NK-92 treated with Interleukin-12 subunit alpha and Interleukin-12 subunit beta, amount 100 ng/mL, for 24 hours (cell line): ENCODE results near the gene C1orf210.

Experiments
- DNase-seq: peaks from one replicate; lab custom pipeline; 2025; lab: John Stamatoyannopoulos, UW

C1orf210 gene

GRCh38 chr1:43285269-43285990 is at the start of gene C1orf210:
Gene C1orf210, minus strand, starts transcription at chr1:43285581. Its CDS starts 2,311 bp downstream, at chr1:43283270.
- DNase-seq: no peak

- DNase-seq: no peak
These were observed 49.2 kb upstream of the C1orf210 start for GRCh38 chr1:43334453-43335205.

GRCh38 chr1:43331688-43332087 is 46.3 kb upstream of the C1orf210 start:
- DNase-seq: no peak

GRCh38 chr1:43329995-43330751 is 44.8 kb upstream of the C1orf210 start:
- no peak for DNase-seq

- DNase-seq: no peak
These were observed 42.3 kb upstream of the C1orf210 start for GRCh38 chr1:43327549-43328292.

- DNase-seq: no peak
These were observed 40.0 kb upstream of the C1orf210 start for GRCh38 chr1:43325381-43325780.

- no peak for DNase-seq
These were observed 39.4 kb upstream of the C1orf210 start for GRCh38 chr1:43324810-43325209.

GRCh38 chr1:43322506-43322905 is 37.1 kb upstream of the C1orf210 start:
- no peak for DNase-seq

- DNase-seq: no peak
These were observed 36.0 kb upstream of the C1orf210 start for GRCh38 chr1:43321331-43321891.

GRCh38 chr1:43319766-43320165 is 34.4 kb upstream of the C1orf210 start:
- DNase-seq: no peak

- DNase-seq: no peak
These were observed 33.9 kb upstream of the C1orf210 start for GRCh38 chr1:43319288-43319687.

GRCh38 chr1:43318831-43319230 is 33.5 kb upstream of the C1orf210 start:
- DNase-seq: no peak

- DNase-seq: no peak
These were observed 32.6 kb upstream of the C1orf210 start for GRCh38 chr1:43317817-43318471.

GRCh38 chr1:43316738-43317520 is 31.5 kb upstream of the C1orf210 start:
- no peak for DNase-seq

- DNase-seq: no peak
These were observed 30.8 kb upstream of the C1orf210 start for GRCh38 chr1:43315963-43316737.

- no peak for DNase-seq
These were observed 30.1 kb upstream of the C1orf210 start for GRCh38 chr1:43315481-43315880.

GRCh38 chr1:43314233-43314632 is 28.9 kb upstream of the C1orf210 start:
- no peak for DNase-seq

- no peak for DNase-seq
These were observed 28.4 kb upstream of the C1orf210 start for GRCh38 chr1:43313771-43314170.
